HG03354 (cell line): Measurements from ENCODE around the gene SLC35E2B.
A peak's percentile ranks its signal among the peaks of the same experiment; 100 is the strongest.
"Not testable (repeated sequence)": the region's sequence is repeated elsewhere in the genome, so short reads cannot be mapped to it uniquely, and the experiment has no call there.

ENCODE experiments used
- ATAC-seq: cut with Tn5 transposase; IDR thresholded peaks from one replicate; pipeline ENCODE4 v1.9.1; 2021; ENCODE audit warnings: mild to moderate bottlenecking; ENCODE audit not compliant: unreplicated experiment, poor library complexity, severe bottlenecking

The SLC35E2B gene

GRCh38 chr1:1647567-1648241 lies 44.9 kb downstream of the SLC35E2B start:
- not testable (repeated sequence) for ATAC-seq

- not testable (repeated sequence) for ATAC-seq
Measured at GRCh38 chr1:1646326-1646725, 46.3 kb downstream of the SLC35E2B start.

- not testable (repeated sequence) for ATAC-seq
Measured at GRCh38 chr1:1640711-1641461, 51.7 kb downstream of the SLC35E2B start.

- not testable (repeated sequence) for ATAC-seq
Measured at GRCh38 chr1:1640081-1640480, 52.5 kb downstream of the SLC35E2B start.

GRCh38 chr1:1639368-1639767 lies 53.2 kb downstream of the SLC35E2B start:
- ATAC-seq, result not testable (repeated sequence)

- not testable (repeated sequence) for ATAC-seq
Measured at GRCh38 chr1:1638528-1638927, 54.1 kb downstream of the SLC35E2B start.

GRCh38 chr1:1637479-1637875 lies 55.1 kb downstream of the SLC35E2B start:
- ATAC-seq, result not testable (repeated sequence)

GRCh38 chr1:1636621-1637478 lies 55.7 kb downstream of the SLC35E2B start:
- not testable (repeated sequence) for ATAC-seq

GRCh38 chr1:1634613-1635012 lies 58.0 kb downstream of the SLC35E2B start:
- not testable (repeated sequence) for ATAC-seq

GRCh38 chr1:1633409-1633808 lies 59.2 kb downstream of the SLC35E2B start:
- not testable (repeated sequence) for ATAC-seq

GRCh38 chr1:1631782-1632420 lies 60.7 kb downstream of the SLC35E2B start, which contains the start of gene MMP23B:
Gene MMP23B, plus strand, starts transcription at chr1:1632173. Its CDS starts 46 bp downstream, at chr1:1632219.
- ATAC-seq, result no peak

GRCh38 chr1:1630965-1631781 lies 61.4 kb downstream of the SLC35E2B start:
- no peak for ATAC-seq

GRCh38 chr1:1630191-1630964 lies 62.2 kb downstream of the SLC35E2B start:
- ATAC-seq, result peak; percentile 75

GRCh38 chr1:1629430-1630190 lies 63.0 kb downstream of the SLC35E2B start:
- no peak for ATAC-seq

GRCh38 chr1:1628754-1629429 lies 63.7 kb downstream of the SLC35E2B start:
- no peak for ATAC-seq

- ATAC-seq, result no peak
Measured at GRCh38 chr1:1627829-1628753, 64.5 kb downstream of the SLC35E2B start.
